ENCODE results near the gene ALKBH7. TPM values are rescaled to one million over a fixed set of nuclear protein-coding genes. Genes with fewer than 3 reads are reported as not detected.
"Not testable (repeated sequence)": the region's sequence is repeated elsewhere in the genome, so short reads cannot be mapped to it uniquely, and the experiment has no call there.

The ALKBH7 gene
- total RNA-seq, 1 donor from 2014 or later = 79.1 TPM

DNA sequence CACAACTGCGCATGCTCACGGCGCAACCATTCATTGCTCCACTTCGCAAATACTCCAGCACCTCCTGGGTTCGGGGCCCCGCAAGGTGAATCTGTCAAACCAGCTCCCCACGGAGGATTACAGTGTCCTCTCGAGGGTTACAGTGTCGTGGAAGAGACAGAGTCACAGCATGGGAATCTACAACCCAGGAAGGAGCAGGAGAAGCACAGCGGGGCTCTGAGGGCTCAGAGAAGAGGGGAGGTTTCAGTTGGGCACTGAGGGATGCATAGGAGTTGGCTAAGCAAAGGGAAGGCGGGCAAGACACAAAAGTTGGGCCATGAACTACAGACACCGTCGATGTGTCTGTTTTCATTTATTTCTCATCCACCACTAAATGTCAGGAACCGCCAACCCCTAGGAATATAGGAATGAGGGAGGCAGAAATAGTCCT lies 21.4 kb downstream of the ALKBH7 start:
- no peaks in the 10 kb centered on the region for H3K9me3 Mint-ChIP-seq (ENCODE audit: low read depth)
- peak overlapping the region; percentile 95 for H3K27ac Mint-ChIP-seq
- H3K36me3 Mint-ChIP-seq (ENCODE audit: insufficient read depth) = peaks cover 4% of the 10 kb centered on the region
- peak overlapping the region; percentile 90 for H3K4me3 Mint-ChIP-seq (ENCODE audit: low read depth)
- no peak for DNase-seq (ENCODE audit: low spot score, unreplicated experiment)
- peaks cover 20% of the 10 kb centered on the region for H3K4me1 Mint-ChIP-seq (ENCODE audit: low read depth)
- TF ChIP-seq CTCF (IDR thresholded peaks at IDR 0.05; ENCODE audit: unreplicated experiment) = no peak
- H3K27me3 Mint-ChIP-seq = no peaks in the 10 kb centered on the region

DNA sequence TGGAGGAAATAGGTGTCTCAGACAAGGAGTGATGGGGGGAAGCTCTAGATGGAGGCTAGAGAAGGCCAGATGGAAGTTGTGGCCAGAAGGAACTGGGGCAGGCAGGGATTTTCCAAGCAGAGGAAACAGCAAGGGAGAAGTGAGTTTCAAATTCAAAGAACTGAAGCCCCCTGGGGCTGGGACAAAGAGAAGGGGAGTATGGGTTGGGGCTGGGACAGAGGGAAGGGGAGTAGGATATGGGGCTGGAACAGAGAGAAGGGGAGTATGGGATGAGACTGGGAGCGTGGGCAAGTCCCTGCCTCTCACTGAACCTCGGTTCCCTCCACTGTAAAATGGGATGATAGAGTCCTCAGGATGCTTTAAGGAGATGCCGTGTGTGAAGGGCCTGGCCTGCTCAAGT lies 22.2 kb downstream of the ALKBH7 start:
- DNase-seq (ENCODE audit: low spot score, unreplicated experiment) = no peak
- Mint-ChIP-seq H3K4me1 (ENCODE audit: low read depth) (peaks cover 20% of the 10 kb centered on the region), H3K4me3 (ENCODE audit: low read depth) (peak overlapping the region; percentile 41), H3K9me3 (ENCODE audit: low read depth) (no peaks in the 10 kb centered on the region), H3K27ac (peak overlapping the region; percentile 71), H3K27me3 (no peaks in the 10 kb centered on the region), H3K36me3 (ENCODE audit: insufficient read depth) (peaks cover 4% of the 10 kb centered on the region)
- no peak for TF ChIP-seq CTCF (IDR thresholded peaks at IDR 0.05; ENCODE audit: unreplicated experiment)

DNA sequence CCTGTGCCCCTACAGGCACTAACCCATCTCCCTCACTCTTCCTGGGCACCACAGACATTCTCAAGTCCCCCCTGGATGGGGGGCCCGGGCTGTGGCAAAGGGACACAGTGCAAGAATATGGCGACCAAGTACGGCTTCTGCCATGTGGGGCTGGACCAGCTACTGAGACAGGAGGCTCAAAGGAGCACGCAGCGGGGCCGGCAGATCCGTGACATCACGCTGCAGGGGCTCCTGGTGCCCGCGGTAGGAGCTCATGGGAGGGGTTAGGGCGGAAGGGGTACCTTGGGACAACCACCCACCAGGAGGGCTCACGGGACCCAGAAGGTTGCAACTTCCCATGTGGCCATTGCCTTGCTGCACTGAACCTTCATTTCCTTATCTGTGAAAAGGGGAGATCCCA lies 23.7 kb downstream of the ALKBH7 start:
- TF ChIP-seq CTCF (IDR thresholded peaks at IDR 0.05; ENCODE audit: unreplicated experiment) = no peak
- no peak overlapping the region for H3K27ac Mint-ChIP-seq
- no peaks in the 10 kb centered on the region for H3K27me3 Mint-ChIP-seq
- H3K9me3 Mint-ChIP-seq (ENCODE audit: low read depth) = no peaks in the 10 kb centered on the region
- DNase-seq (ENCODE audit: low spot score, unreplicated experiment) = no peak
- H3K4me1 Mint-ChIP-seq (ENCODE audit: low read depth) = peaks cover 18% of the 10 kb centered on the region
- H3K4me3 Mint-ChIP-seq (ENCODE audit: low read depth) = no peak overlapping the region
- H3K36me3 Mint-ChIP-seq (ENCODE audit: insufficient read depth) = no peaks in the 10 kb centered on the region

GRCh38 chr19:6400062-6400944 lies 27.7 kb downstream of the ALKBH7 start:
- not testable (repeated sequence) for H3K36me3 Mint-ChIP-seq (ENCODE audit: insufficient read depth); H3K27me3 Mint-ChIP-seq; H3K27ac Mint-ChIP-seq; H3K4me3 Mint-ChIP-seq (ENCODE audit: low read depth); DNase-seq (ENCODE audit: low spot score, unreplicated experiment); H3K9me3 Mint-ChIP-seq (ENCODE audit: low read depth)
- peaks cover 10% of the 10 kb centered on the region for H3K4me1 Mint-ChIP-seq (ENCODE audit: low read depth)

DNA sequence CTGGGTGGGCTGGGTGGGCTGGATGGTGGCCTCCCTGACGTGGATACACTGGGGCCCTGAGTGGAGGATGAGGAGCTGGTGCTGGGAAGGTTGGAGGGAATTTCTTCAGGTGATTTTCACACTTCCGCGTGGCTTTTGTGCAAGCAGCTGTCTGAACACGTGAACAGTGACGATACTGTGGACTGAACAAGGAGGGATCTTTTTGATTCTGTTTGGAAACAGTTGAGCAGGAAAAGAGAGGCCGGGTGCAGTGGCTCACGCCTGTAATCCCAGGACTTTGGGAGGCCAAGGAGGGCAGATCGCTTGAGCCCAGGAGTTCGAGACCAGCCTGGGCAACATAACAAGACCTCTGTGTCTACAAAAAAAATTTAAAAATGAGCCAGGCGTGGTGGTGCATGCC lies 29.5 kb downstream of the ALKBH7 start:
- peak overlapping the region; percentile 79 for H3K27ac Mint-ChIP-seq
- H3K9me3 Mint-ChIP-seq (ENCODE audit: low read depth) = no peaks in the 10 kb centered on the region
- TF ChIP-seq CTCF (IDR thresholded peaks at IDR 0.05; ENCODE audit: unreplicated experiment) = no peak
- no peaks in the 10 kb centered on the region for H3K36me3 Mint-ChIP-seq (ENCODE audit: insufficient read depth)
- H3K4me3 Mint-ChIP-seq (ENCODE audit: low read depth) = no peak overlapping the region
- no peaks in the 10 kb centered on the region for H3K27me3 Mint-ChIP-seq
- peaks cover 10% of the 10 kb centered on the region for H3K4me1 Mint-ChIP-seq (ENCODE audit: low read depth)
- no peak for DNase-seq (ENCODE audit: low spot score, unreplicated experiment)

Measured in progenitor cell of endocrine pancreas (in vitro differentiated cells).